Spleen (tissue), 7 donors: ENCODE measurements around the gene GOLGA7B.

ENCODE experiments used
- POLR2A ChIP-seq, 3 donors: fragments of 450-650 bp; IDR thresholded peaks; one replicate each; pipeline ENCODE4 v1.5.1; 2017; ENCODE audit warnings: antibody characterized with exemption in 3 of 3, mild to moderate bottlenecking in 1 of 3
- POLR2AphosphoS5 ChIP-seq, 3 donors: sonication (generic); formaldehyde crosslinking; IDR thresholded peaks; one replicate each; pipeline ENCODE4 v1.5.1; 2017; ENCODE audit warnings: antibody characterized with exemption in 3 of 3
- TF ChIP-seq, protein P1 (sequence below), 11 experiments: fragments of 200-600 bp in 7 of 11; fragments of 450-650 bp in 4 of 11; sonication (generic) in 4 of 11; IDR thresholded peaks in 8 of 11; conservative IDR thresholded peaks in 3 of 11; 1 replicate in 7 of 11; 2 replicates in 4 of 11; pipeline versions ENCODE4 v1.4.0 to v1.8.0; 2016 to 2021; ENCODE audit warnings: antibody characterized with exemption in 11 of 11, inconsistent platforms in 4 of 11, mild to moderate bottlenecking in 1 of 11
- donor health status: DM: no; HTN: no; CAD: no; lungs with moderate emphysema.
- donor health status: DM: no; HTN: no; CAD: no.
- donor health status: DM: no; HTN: no; CAD: no.

- TF ChIP-seq, protein P1, sequence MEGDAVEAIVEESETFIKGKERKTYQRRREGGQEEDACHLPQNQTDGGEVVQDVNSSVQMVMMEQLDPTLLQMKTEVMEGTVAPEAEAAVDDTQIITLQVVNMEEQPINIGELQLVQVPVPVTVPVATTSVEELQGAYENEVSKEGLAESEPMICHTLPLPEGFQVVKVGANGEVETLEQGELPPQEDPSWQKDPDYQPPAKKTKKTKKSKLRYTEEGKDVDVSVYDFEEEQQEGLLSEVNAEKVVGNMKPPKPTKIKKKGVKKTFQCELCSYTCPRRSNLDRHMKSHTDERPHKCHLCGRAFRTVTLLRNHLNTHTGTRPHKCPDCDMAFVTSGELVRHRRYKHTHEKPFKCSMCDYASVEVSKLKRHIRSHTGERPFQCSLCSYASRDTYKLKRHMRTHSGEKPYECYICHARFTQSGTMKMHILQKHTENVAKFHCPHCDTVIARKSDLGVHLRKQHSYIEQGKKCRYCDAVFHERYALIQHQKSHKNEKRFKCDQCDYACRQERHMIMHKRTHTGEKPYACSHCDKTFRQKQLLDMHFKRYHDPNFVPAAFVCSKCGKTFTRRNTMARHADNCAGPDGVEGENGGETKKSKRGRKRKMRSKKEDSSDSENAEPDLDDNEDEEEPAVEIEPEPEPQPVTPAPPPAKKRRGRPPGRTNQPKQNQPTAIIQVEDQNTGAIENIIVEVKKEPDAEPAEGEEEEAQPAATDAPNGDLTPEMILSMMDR (IDR thresholded peaks at IDR 0.05 in 8 of 11, conservative IDR thresholded peaks at IDR 0.05 in 3 of 11) = no peak
- TF ChIP-seq POLR2AphosphoS5 (IDR thresholded peaks at IDR 0.05) (no peak), POLR2A (IDR thresholded peaks at IDR 0.05) (no peak)
These were observed 57.6 kb downstream of the GOLGA7B start for GRCh38 chr10:97907211-97907610.
